ENCODE results near the gene TASP1.

DNA sequence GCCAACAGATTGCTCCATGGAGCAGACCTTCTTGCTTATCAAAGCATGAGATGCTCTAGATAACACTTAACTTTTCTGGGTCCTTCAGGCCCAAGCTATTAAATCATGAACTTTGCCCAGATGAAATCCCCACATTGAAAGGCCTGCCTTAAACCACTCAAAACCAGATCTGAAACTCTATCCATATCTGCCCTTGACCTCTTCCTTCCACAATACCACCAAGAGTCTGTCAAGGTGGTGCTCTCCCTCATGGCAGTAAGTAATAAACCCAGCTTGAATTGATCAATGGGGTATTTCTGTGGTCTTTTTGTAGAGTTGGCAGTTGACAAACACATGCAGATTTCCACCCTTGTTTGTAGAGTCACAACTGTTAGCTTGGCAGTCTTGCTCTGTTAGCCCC is 282.1 kb downstream of the TASP1 start:
- TF ChIP-seq, protein P1, sequence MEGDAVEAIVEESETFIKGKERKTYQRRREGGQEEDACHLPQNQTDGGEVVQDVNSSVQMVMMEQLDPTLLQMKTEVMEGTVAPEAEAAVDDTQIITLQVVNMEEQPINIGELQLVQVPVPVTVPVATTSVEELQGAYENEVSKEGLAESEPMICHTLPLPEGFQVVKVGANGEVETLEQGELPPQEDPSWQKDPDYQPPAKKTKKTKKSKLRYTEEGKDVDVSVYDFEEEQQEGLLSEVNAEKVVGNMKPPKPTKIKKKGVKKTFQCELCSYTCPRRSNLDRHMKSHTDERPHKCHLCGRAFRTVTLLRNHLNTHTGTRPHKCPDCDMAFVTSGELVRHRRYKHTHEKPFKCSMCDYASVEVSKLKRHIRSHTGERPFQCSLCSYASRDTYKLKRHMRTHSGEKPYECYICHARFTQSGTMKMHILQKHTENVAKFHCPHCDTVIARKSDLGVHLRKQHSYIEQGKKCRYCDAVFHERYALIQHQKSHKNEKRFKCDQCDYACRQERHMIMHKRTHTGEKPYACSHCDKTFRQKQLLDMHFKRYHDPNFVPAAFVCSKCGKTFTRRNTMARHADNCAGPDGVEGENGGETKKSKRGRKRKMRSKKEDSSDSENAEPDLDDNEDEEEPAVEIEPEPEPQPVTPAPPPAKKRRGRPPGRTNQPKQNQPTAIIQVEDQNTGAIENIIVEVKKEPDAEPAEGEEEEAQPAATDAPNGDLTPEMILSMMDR (IDR thresholded peaks at IDR 0.05) = no peak
- TF ChIP-seq POLR2A (IDR thresholded peaks at IDR 0.05) = no peak
